ENCODE data around the gene KAT8.

DNA sequence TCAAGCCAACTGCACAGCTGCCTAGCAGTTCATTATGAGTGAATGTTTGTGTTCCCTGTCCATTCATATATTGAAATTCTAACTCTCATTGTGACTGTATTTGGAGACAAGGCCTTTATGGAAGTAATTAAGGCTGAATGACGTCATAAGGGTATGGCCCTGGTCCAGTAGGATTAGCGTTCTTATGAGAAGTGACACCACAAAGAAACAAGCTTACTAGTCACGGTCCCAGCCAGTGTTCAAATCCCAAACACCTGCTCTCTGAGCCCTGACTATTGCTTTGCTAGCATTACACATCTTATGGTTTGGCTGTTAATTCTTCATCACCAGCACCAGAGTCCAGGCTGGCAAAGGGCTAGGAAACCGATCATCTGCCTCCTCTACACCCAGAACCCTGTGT, 45.6 kb upstream of the KAT8 start:
- TF ChIP-seq FOXA1 (IDR thresholded peaks at IDR 0.05) (no peak), BHLHE40 (IDR thresholded peaks at IDR 0.05; ENCODE audit: borderline replicate concordance) (no peak), SP1 (IDR thresholded peaks at IDR 0.05) (no peak), ARNT (IDR thresholded peaks at IDR 0.05) (no peak), HDGF (IDR thresholded peaks at IDR 0.05; ENCODE audit: borderline replicate concordance) (no peak), TARDBP (IDR thresholded peaks at IDR 0.05) (no peak), NFRKB (IDR thresholded peaks at IDR 0.05) (no peak), ZNF384 (IDR thresholded peaks at IDR 0.05) (no peak), SUZ12 (IDR thresholded peaks at IDR 0.05) (no peak)

Measured in HEK293T (cell line).